ENCODE measurements around the gene KCNJ16.

GRCh38 chr17:70084476-70084875 is 9.5 kb downstream of the KCNJ16 start:
- no peak for TF ChIP-seq CTCF (IDR thresholded peaks at IDR 0.05; ENCODE audit: low read depth, low read length)
- no peak for TF ChIP-seq MAX (IDR thresholded peaks at IDR 0.05; ENCODE audit: low read depth, low read length)

All from NB4 (cell line).